Stomach (tissue), 9 donors: ENCODE data around the gene PDXDC1. TPM values are rescaled to one million over a fixed set of nuclear protein-coding genes. Genes with fewer than 3 reads are reported as not detected.
"Not testable (repeated sequence)": the region's sequence is repeated elsewhere in the genome, so short reads cannot be mapped to it uniquely, and the experiment has no call there.

Experiments
- DNase-seq, 2 donors: peaks; one replicate each; pipeline versions ENCODE4 v3.0.0 to v3.0.0-alpha.2; 2013 to 2019
- H3K27ac ChIP-seq, 5 donors: fragments of 200-600 bp in 4 of 5; sonication (generic) in 4 of 5; one replicate each; pipeline ENCODE4 v1.5.1; 2013 to 2019; ENCODE audit warnings: mild to moderate bottlenecking in 1 of 5, moderate library complexity in 1 of 5
- H3K27me3 ChIP-seq, 3 donors: fragments of 200-600 bp; sonication (generic); one replicate each; pipeline ENCODE4 v1.5.1; 2017 to 2019; ENCODE audit warnings: mixed run types in 1 of 3
- H3K36me3 ChIP-seq, 4 donors: fragments of 200-600 bp; sonication (generic); 1 replicate in 3 of 4; 2 replicates in 1 of 4; pipeline ENCODE4 v1.5.1; 2016 to 2019
- H3K4me1 ChIP-seq, 4 donors: fragments of 200-600 bp; sonication (generic); one replicate each; pipeline ENCODE4 v1.5.1; 2016 to 2019
- H3K4me3 ChIP-seq, 4 donors: fragments of 200-600 bp; sonication (generic) in 3 of 4; one replicate each; pipeline ENCODE4 v1.5.1; 2016 to 2019; ENCODE audit warnings: mild to moderate bottlenecking in 1 of 4
- H3K9me3 ChIP-seq, 4 donors: fragments of 200-600 bp; sonication (generic); one replicate each; pipeline ENCODE4 v1.5.1; 2016 to 2019
- CTCF ChIP-seq, 7 experiments: fragments of 450-650 bp in 4 of 7; fragments of 200-600 bp in 3 of 7; sonication (generic) in 3 of 7; IDR thresholded peaks; one replicate each; pipeline ENCODE4 v1.5.1; 2016 to 2019; ENCODE audit warnings: antibody characterized with exemption in 7 of 7, control low read depth in 2 of 7, mild to moderate bottlenecking in 1 of 7
- EP300 ChIP-seq: sonication (generic); formaldehyde crosslinking; IDR thresholded peaks from one replicate; pipeline ENCODE4 v1.6.1; 2017; ENCODE audit warnings: antibody characterized with exemption
- POLR2A ChIP-seq, 4 donors: fragments of 450-650 bp; IDR thresholded peaks; one replicate each; pipeline ENCODE4 v1.6.1; 2016; ENCODE audit warnings: antibody characterized with exemption in 4 of 4, control low read depth in 2 of 4, mild to moderate bottlenecking in 1 of 4, moderate library complexity in 1 of 4
- POLR2AphosphoS5 ChIP-seq, 3 donors: sonication (generic); formaldehyde crosslinking; IDR thresholded peaks; one replicate each; pipeline ENCODE4 v1.6.1; 2016; ENCODE audit warnings: antibody characterized with exemption in 3 of 3
- WGBS, 5 donors: extraction: QIAGEN DNeasy Blood & Tissue Kit in 3 of 5; methylation state at CpG; one replicate each; pipeline versions ENCODE4 v1.1.5 to v1.1.7; 2013 to 2018; 5-methylcytosine and 5-hydroxymethylcytosine counted together
- intact Hi-C: fragments of 100-400 bp; cut with DNase I; formaldehyde crosslinking; loops from one replicate; pipeline ENCODE4 v1.15.1; 2023; ENCODE audit warnings: low total_unique reads
- polyA plus RNA-seq, 3 donors: library from polyadenylated mRNA; stranded (reverse); fragments of 200-250 nt; gene quantifications; one replicate each; pipeline ENCODE4 v1.2.3, GENCODE V29; 2013
- total RNA-seq, 5 donors: library from RNA; depleted of rRNA; stranded (reverse); fragments of >200 nt; gene quantifications; one replicate each; pipeline versions ENCODE4 v1.1.0 to v1.2.3, GENCODE V29; 2014 to 2016
- donor health status: healthy with polysubstance abuse.
- donor health status: Bipolar disorder and iron deficiency.
- donor health status: healthy.

Gene PDXDC1
- total and polyA plus RNA-seq, 8 donors, result 35.1 to 126 (median 84.0) TPM

DNA sequence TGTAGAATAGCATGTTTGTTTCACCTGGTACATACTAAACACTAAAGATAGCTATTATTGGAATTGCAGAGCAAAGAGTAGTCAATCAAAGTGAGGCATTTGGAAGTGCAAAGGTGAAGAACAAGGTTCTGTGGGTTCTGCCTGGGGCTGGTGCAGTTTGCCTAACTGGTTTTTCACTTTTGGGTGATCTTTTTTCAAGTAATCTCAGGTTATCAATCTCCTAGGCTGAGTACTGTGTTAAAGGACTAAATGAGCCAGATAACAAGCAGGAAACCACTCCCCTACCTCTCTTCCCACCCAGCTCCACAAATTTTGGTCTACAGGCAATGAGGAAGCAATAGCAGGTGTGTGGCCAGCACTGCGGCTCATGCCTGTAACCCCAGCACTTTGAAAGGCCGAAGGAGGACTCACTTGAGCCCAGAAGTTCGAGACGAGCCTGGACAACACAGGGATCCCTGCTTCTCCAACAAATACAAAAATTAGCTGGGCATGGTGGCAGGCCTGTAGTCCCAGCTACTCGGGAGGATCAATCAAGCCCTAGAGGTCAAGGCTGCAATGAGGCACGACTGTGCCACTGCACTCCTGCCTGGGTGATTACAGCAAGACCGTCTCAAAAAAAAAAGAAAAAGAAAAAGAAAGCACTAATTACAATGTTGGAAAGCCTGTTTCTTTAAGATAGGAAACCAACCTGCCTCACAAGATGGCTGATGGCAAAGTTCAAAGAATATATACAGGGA lies 83.0 kb downstream of the PDXDC1 start:
- H3K4me1 ChIP-seq, result peaks cover 0 to 47% (median 38%) of the 10 kb centered on the region in 4 donors
- no peaks in the 10 kb centered on the region for H3K9me3 ChIP-seq
- no peak for TF ChIP-seq POLR2A (IDR thresholded peaks at IDR 0.05)
- TF ChIP-seq EP300, result no peak
- peak in 1 of 3 donors; percentile 50 for TF ChIP-seq POLR2AphosphoS5 (IDR thresholded peaks at IDR 0.05)
- no peak for TF ChIP-seq CTCF (IDR thresholded peaks at IDR 0.05)
- H3K27me3 ChIP-seq, result no peaks in the 10 kb centered on the region
- H3K4me3 ChIP-seq, result no peak overlapping the region
- peak overlapping the region; percentile 48 to 76 (median 59) for H3K27ac ChIP-seq
- peaks cover 19 to 43% (median 43%) of the 10 kb centered on the region in 4 donors for H3K36me3 ChIP-seq
- intact Hi-C loops, result no loop called here
- peak; percentile 39 to 51 for DNase-seq
- 27 to 42% (median 32%) methylated on average over 7 of the region's 7 CpGs for WGBS, 5 donors

GRCh38 chr16:15059324-15059723 lies 84.5 kb downstream of the PDXDC1 start:
- Histone ChIP-seq H3K9me3 (no peaks in the 10 kb centered on the region), H3K4me3 (no peak overlapping the region), H3K4me1 (peaks cover 0 to 32% (median 28%) of the 10 kb centered on the region in 4 donors), H3K27ac (no peak overlapping the region), H3K36me3 (peaks cover 30 to 58% (median 57%) of the 10 kb centered on the region in 4 donors), H3K27me3 (no peaks in the 10 kb centered on the region)
- intact Hi-C loops, result no loop called here
- DNase-seq, result no peak
- 63 to 83% (median 67%) methylated on average over 3 of the region's 3 CpGs for WGBS, 5 donors
- no peak for TF ChIP-seq EP300
- TF ChIP-seq CTCF (IDR thresholded peaks at IDR 0.05), result no peak
- TF ChIP-seq POLR2AphosphoS5 (IDR thresholded peaks at IDR 0.05), result no peak
- no peak for TF ChIP-seq POLR2A (IDR thresholded peaks at IDR 0.05)

- H3K27me3 ChIP-seq, H3K4me3 ChIP-seq, H3K27ac ChIP-seq, DNase-seq, H3K9me3 ChIP-seq, intact Hi-C loops: not testable (repeated sequence)
- peaks cover 0 to 11% (median 6%) of the 10 kb centered on the region in 4 donors for H3K4me1 ChIP-seq
- peaks cover 41 to 85% (median 77%) of the 10 kb centered on the region in 4 donors for H3K36me3 ChIP-seq
- WGBS, 5 donors, result 83 to 89% (median 86%) methylated on average over 8 of the region's 8 CpGs
Measured at GRCh38 chr16:15062085-15062810, 87.4 kb downstream of the PDXDC1 start.

- DNase-seq, intact Hi-C loops, H3K27ac ChIP-seq, H3K9me3 ChIP-seq, H3K4me1 ChIP-seq, H3K4me3 ChIP-seq, H3K27me3 ChIP-seq: not testable (repeated sequence)
- H3K36me3 ChIP-seq, result peaks cover 44 to 87% (median 81%) of the 10 kb centered on the region in 4 donors
- WGBS, 5 donors, result 68 to 80% (median 73%) methylated on average over 1 to 4 of the region's 4 CpGs
Measured at GRCh38 chr16:15065961-15066360, 91.1 kb downstream of the PDXDC1 start.

- H3K4me1 ChIP-seq, intact Hi-C loops, H3K27me3 ChIP-seq, H3K9me3 ChIP-seq, DNase-seq, H3K27ac ChIP-seq, H3K4me3 ChIP-seq: not testable (repeated sequence)
- H3K36me3 ChIP-seq, result peaks cover 37 to 80% (median 76%) of the 10 kb centered on the region in 4 donors
- WGBS, 5 donors, result 77 to 90% (median 86%) methylated on average over 5 to 8 of the region's 8 CpGs
Measured at GRCh38 chr16:15066690-15067089, 91.9 kb downstream of the PDXDC1 start.

GRCh38 chr16:15071013-15071412 lies 96.2 kb downstream of the PDXDC1 start:
- intact Hi-C loops, H3K27ac ChIP-seq, H3K9me3 ChIP-seq, H3K4me3 ChIP-seq, DNase-seq, H3K27me3 ChIP-seq, H3K4me1 ChIP-seq: not testable (repeated sequence)
- H3K36me3 ChIP-seq, result peaks cover 34 to 73% (median 70%) of the 10 kb centered on the region in 4 donors
- 83 to 94% (median 91%) methylated on average over 4 of the region's 4 CpGs for WGBS, 5 donors
